ENCODE results near the gene EIF2AK3.
"Not testable (repeated sequence)": the region's sequence is repeated elsewhere in the genome, so short reads cannot be mapped to it uniquely, and the experiment has no call there.

EIF2AK3 gene

DNA sequence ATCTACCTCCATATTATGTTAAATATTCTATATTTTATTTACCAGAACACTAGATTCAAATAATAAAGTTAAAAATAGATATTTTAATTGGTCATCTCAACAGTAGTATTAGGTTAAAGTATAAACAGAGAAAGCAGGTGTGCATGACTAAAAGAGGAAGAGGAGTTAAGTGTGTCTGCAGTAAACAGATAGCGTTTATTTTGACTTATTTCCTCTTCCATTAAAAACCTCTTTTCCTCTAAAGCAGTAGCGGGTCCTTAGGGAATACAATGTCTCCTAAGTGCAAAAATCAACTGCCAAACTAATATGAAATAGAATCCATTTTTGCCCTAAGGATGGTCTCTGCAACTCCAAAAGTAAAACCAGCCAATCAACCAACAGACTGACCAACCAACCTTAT lies 27.7 kb downstream of the EIF2AK3 start:
- DNase-seq (ENCODE audit: low read depth, low spot score), result no peak

DNA sequence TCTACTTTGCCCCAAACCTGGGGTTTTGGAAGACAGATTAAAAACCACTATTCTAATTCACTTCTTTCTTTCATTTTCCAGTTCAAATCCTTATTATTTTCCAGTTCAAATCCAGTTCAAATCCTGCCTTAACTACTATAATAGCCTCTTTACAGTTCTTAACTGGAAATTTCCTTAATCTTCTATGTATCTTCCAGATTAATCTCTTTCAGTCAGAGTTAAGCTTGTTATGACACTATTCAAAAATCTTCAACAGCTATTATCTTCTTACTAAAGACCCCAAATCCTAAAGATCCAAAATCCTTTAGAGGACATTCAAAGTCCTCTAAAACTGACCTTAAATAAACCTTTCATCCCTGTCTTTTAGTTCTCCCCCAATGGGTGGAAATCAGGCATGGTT lies 30.1 kb downstream of the EIF2AK3 start:
- no peak for DNase-seq (ENCODE audit: low read depth, low spot score)

DNA sequence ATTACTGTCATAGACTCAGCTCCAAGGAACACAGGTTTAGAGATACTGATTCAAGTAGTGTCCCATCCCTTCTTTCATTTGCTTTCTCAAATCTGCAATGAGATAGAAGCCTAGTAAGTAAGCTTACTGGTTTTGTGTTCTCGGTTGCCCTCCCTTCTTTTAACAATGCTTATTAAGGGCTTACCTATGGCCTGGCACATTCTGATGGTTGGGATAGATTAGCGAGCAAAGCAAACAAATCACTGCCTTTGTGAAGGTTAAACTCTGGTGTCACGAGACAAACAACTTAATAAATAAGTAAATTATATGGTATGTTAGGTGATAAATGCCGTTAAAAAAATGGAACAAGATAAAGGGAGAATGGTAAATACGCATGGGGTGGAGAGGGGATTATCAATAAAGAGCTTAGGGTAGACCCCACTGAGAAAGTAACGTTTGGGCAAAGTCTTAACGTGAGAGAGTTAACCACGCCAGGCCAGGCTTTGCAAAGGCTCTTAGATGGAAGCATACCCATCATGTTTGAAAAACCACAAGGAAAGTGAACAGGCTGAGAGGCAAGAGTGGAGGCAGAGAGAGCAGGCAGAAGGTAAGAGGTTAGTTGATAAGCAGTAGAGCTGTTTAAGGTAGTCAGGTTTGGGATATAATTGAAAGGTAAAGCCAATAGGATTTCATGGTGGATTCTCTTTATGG lies 31.0 kb downstream of the EIF2AK3 start:
- DNase-seq (ENCODE audit: low read depth, low spot score), result peak; percentile 70

GRCh38 chr2:88591698-88592097 lies 35.6 kb downstream of the EIF2AK3 start:
- no peak for DNase-seq (ENCODE audit: low read depth, low spot score)

DNA sequence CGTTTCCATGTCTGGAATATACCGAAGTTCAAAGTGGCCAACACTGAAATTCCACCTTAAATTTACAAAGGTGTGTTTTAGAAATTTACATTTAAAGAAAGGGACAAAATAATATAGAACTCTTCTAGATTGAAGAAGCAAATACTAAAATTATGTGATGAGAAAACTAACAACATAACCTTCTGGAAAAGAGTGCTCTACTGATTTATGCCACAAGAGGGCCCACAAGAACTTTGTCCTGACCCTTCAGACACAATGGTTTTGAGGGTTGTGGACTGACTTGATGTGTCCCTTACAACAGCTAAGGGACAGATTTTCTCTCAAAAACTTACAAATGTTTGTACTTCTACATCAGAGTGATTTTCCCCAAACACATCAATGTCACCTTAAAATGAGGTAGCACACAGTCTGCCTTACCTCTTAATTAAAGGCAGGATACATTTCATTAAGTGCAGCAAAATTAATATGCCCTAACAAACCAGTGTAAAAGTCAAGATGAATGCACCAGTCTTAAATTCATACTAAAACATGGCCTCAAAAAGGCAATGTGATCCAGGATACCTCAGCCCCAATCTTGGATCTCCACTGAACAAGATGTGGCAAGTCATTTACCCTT lies 36.2 kb downstream of the EIF2AK3 start:
- DNase-seq (ENCODE audit: low read depth, low spot score), result peak; percentile 76

DNA sequence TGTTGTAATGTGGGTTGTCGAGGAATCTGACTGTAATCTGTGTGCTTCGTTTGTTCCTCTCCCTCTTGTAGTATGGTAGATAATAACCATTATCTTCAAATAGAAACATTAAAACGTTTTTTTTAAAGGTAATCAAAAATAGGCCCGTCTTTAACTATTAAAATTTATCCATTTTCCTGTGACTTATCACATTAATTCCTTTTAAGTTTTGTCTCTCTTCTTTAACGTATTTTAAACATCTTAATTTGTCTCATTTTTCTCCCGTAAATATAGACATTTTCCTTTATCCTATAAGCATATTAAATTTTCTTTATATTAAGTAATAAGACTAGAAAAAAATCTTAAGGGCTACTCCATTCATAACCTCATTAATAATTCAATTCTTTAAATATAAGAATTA lies 41.3 kb downstream of the EIF2AK3 start:
- no peak for DNase-seq (ENCODE audit: low read depth, low spot score)

DNA sequence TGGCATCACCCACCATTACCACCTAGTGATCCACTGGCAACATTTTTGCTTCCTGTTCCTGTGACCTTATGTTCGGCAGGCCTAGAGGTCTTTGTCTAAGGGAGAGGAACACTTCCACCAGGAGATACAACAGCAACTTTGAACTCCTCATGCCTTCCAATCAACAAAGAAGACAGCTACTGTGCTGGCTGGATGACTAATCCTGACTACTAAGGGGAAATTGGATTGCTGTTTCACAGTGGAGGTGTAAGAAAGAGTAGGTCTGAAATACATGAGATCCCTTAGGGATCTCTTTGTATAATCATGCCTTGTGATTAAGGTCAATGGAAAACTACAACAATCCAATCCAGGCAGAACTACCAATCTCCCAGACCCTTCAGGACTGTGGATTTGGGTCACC lies 45.2 kb downstream of the EIF2AK3 start:
- DNase-seq (ENCODE audit: low read depth, low spot score), result no peak

DNA sequence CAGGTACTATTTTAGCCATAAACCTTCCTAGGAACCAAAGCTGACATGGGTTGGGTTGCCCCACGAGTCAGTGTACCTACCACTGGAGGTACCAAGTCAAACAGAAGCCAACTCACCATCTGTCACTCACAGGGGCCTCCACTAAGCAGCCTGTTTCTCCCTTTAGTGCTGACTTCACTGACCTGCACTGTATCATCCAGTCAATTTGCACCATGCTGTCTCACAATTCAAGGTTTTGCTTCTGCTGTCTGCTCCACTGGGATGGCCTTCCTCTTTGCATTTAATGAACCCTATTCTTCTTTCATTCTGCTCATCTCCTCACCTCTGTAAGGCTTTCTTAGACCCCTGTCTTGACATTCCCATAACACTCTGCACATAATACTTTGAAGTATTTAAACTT lies 47.2 kb downstream of the EIF2AK3 start:
- no peak for DNase-seq (ENCODE audit: low read depth, low spot score)

GRCh38 chr2:88575630-88576029 lies 51.6 kb downstream of the EIF2AK3 start:
- DNase-seq (ENCODE audit: low read depth, low spot score), result no peak

- no peak for DNase-seq (ENCODE audit: low read depth, low spot score)
Measured at GRCh38 chr2:88575051-88575450, 52.2 kb downstream of the EIF2AK3 start.

DNA sequence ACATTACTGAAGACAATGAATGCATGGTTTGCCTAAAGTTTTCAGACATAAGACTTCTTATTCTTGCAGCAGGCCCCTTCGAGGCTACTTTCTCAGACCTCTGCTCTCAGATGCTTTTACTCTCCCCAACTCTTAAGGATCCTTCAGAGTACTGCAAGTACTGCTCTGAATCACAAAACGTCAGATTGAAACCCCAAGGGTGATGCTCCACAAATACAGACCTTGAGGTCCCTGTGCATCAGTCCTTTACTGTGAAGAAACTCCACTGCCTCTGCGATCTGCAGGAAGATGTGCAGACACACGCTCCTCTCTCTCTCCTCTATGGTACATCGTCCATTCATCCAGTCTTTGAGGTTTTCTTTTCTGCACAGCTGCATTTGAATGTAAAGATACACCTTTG lies 52.8 kb downstream of the EIF2AK3 start:
- DNase-seq (ENCODE audit: low read depth, low spot score), result no peak

DNA sequence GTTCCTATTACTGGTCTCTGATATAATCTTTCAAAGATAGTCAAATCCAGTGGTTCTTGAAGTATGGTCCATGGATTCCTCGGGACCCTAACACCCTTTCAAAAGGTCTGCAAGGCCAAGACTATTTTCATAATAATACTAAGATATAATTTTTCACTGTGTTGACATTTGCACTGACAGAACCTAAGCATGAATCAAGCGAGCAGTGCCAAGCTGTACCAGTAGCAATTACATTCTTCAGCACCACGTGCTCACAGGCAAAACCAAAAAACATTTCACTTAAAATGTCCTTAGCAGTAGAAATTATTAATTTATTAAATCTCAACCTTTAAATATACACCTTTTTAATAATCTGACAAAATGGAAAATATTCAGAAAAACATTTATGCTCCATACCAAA lies 59.1 kb downstream of the EIF2AK3 start:
- no peak for DNase-seq (ENCODE audit: low read depth, low spot score)

DNA sequence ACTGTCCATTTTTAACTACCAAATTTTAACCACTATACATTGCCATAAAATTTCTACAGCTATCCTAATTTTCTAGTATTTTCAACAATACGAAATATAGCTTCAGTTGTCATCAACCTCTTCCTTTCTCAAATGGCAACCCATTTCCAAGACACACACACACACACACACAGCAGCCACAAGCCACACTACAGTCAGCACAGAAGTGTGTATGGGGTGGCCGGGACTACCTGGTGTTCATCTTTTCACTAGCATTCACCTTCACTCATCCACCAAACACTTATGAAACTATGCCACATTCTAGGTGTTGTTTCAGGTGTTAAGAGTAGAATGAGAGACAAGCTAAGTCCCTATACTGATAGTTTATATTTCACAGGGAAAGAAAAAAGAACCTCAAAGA lies 62.9 kb downstream of the EIF2AK3 start:
- no peak for DNase-seq (ENCODE audit: low read depth, low spot score)

DNA sequence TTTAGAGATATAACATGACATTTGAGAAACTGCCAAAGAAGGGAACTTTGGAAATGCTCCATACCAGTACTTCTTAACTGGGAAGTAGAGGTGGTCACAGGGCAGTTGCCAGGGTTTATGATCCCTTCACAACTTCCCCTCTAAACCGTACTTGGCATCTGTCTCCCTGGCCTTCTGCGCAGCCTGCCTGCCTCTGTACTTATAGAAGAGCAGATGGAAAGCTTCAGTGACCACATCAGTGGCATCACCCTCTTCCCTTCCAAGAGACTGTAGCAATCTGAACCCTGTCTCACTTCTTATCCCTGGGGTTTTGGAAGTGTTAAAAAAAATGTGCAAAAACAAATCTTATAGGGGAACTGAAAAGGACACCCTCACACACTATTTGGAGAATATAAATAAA lies 64.1 kb downstream of the EIF2AK3 start:
- DNase-seq (ENCODE audit: low read depth, low spot score), result no peak

GRCh38 chr2:88561646-88562388 lies 65.4 kb downstream of the EIF2AK3 start:
- DNase-seq (ENCODE audit: low read depth, low spot score), result no peak

GRCh38 chr2:88560619-88561307 lies 66.5 kb downstream of the EIF2AK3 start:
- DNase-seq (ENCODE audit: low read depth, low spot score), result no peak

DNA sequence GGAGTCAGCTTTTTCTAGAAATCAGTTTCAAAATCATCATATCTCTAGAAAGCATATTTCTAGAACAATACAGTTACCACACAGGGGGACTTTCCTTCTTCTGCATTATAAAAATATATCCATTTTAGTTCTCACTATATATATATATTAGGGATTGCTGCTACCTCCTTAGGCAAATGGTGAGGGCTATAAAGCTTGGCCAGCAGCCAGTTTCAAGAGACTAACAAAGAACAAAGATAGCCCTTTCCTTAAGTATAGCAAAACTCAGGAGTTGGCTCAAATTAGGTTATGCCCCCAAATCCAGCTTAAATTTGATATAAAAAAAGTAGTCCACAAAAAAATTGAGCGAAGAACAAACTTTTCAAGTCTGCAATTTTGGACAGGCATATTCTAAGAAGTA lies 70.0 kb downstream of the EIF2AK3 start:
- DNase-seq (ENCODE audit: low read depth, low spot score), result no peak

- no peak for DNase-seq (ENCODE audit: low read depth, low spot score)
Measured at GRCh38 chr2:88556026-88556425, 71.2 kb downstream of the EIF2AK3 start.

DNA sequence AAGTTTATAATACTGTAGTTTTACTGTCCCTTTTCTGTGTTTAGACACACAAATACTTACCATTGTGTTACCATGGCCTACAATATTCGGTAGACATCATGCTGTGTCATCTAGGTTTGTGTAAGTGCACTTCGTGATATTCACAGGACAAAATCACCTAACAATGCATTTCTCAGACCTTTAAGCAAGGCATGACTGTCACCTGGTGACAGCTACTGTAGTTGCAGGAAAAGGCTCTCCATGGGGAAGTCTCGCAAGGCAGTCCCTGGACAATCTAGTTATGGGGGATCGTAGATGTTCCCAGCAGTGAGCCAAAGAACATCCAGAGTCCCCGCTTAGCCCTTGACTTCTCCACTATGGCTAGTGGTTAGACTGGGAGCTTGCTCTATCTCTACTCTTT lies 73.1 kb downstream of the EIF2AK3 start:
- DNase-seq (ENCODE audit: low read depth, low spot score), result no peak

DNA sequence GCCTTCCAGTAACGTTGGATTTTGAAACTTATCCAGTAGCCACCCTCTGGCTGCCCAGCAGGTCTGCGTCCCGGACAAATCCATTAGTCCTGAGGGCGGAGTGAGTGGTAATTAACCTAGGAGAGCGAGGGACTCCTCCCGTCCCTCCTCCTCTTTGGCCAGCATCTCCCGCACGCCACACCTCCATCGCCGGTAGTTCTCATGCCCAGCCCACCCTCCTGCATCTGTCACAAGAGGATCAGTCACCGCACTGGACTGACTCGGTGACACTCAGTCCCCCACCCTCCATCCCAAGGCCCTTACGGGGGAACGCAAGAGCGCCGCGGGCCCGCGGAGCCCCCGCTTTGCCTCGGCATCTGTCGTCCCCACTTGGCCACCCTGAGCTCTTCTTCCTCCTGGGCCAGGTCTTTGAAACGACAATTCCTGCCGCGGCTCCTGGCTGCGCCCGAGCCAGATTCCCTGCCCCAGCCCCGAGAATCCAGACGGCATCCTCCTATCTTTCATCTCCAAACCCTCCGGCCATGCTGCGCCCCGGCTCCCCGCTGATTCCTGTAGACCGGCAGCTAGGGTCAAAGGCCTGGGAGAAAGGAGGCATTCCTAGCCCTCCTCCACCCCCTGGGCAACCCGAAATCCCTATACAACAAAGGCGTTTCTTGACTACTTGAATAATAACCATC lies 77.5 kb downstream of the EIF2AK3 start:
- DNase-seq (ENCODE audit: low read depth, low spot score), result peak; percentile 25

DNA sequence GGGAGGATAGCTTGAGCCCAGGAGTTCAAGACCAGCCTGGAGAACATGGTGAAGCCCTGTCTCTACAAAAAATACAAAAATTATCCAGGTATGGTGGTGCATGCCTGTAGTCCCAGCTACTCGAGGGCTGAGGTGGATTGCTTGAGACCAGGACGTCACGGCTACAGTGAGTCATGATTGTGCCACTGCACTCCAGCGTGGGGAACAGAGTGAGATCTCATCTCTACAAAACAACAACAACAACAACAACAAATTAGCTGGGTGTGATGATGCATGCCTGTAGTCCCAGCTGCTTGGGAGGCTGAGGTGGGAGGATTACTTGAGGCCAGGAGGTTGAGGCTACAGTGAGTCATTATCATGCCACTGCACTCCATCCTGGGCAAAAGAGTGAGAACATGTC lies 81.0 kb downstream of the EIF2AK3 start:
- DNase-seq (ENCODE audit: low read depth, low spot score), result not testable (repeated sequence)

- DNase-seq (ENCODE audit: low read depth, low spot score), result peak; percentile 11
Measured at GRCh38 chr2:88545118-88545517, 82.1 kb downstream of the EIF2AK3 start.
